NT2/D1 (cell line): ENCODE measurements around the gene KCNJ15.

Experiments
- YY1 ChIP-seq: IDR thresholded peaks from 2 replicates; pipeline ENCODE4 v1.6.1; 2011; ENCODE audit not compliant: insufficient read length, insufficient read depth
- ZNF274 ChIP-seq: IDR thresholded peaks from 2 replicates; pipeline ENCODE4 v1.6.1; 2011; ENCODE audit warnings: mild to moderate bottlenecking, low read depth, low read length

DNA sequence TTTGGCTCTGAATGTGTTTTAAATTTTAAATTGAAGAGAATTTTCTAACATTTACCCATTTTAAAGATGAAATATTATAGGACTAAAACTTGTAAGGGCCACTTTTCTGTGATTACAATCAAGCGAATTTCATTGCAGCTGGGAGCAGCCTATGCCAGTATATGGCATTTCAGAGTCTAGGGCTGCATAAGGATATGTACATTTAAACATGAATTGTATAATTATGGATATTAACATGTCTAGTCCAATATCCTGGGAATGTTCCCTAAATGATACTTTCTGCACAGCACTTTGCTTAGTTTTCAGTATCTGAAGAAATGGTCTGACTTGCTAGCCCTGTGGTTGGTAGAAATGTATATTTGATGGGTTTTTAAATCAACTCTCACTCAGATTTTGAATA lies 8.4 kb downstream of the KCNJ15 start:
- TF ChIP-seq YY1 = no peak
- TF ChIP-seq ZNF274 = no peak
